DOHH2 (cell line): ENCODE data around the gene ZNG1A.
"Not testable (repeated sequence)": the region's sequence is repeated elsewhere in the genome, so short reads cannot be mapped to it uniquely, and the experiment has no call there.

ENCODE experiments used
- H3F3A ChIP-seq: fragments of 200-600 bp; sonication (generic), shearing (Covaris generic); 2 replicates; pipeline ENCODE4 v1.6.0; 2016; ENCODE audit warnings: antibody characterized with exemption, mild to moderate bottlenecking; ENCODE audit not compliant: control insufficient read depth, insufficient read depth
- H3K27ac ChIP-seq: fragments of 200-600 bp; sonication (generic); 2 replicates; pipeline ENCODE4 v1.5.1; 2014; ENCODE audit warnings: low read depth, mild to moderate bottlenecking, low read length, moderate library complexity
- H3K27me3 ChIP-seq: fragments of 200-600 bp; sonication (generic); 2 replicates; pipeline ENCODE4 v1.6.1; 2014; ENCODE audit warnings: mild to moderate bottlenecking, low read length, mixed read lengths; ENCODE audit not compliant: control insufficient read depth
- H3K36me3 ChIP-seq: fragments of 200-600 bp; sonication (generic); 2 replicates; pipeline ENCODE4 v1.6.1; 2014; ENCODE audit warnings: mild to moderate bottlenecking, low read length, moderate library complexity, mixed read lengths; ENCODE audit not compliant: control insufficient read depth
- H3K4me1 ChIP-seq: fragments of 200-600 bp; sonication (generic); 2 replicates; pipeline ENCODE4 v1.6.1; 2014; ENCODE audit warnings: mild to moderate bottlenecking, low read length, mixed read lengths; ENCODE audit not compliant: control insufficient read depth
- H3K4me2 ChIP-seq: fragments of 200-600 bp; sonication (generic); 2 replicates; pipeline ENCODE4 v1.6.0; 2014; ENCODE audit warnings: mild to moderate bottlenecking, low read length, moderate library complexity
- H3K4me3 ChIP-seq: fragments of 200-600 bp; sonication (generic); 2 replicates; pipeline ENCODE4 v1.5.1; 2014; ENCODE audit warnings: mild to moderate bottlenecking, low read length, mixed read lengths
- H3K79me2 ChIP-seq: fragments of 200-600 bp; sonication (generic); 2 replicates; pipeline ENCODE4 v1.6.1; 2014; ENCODE audit warnings: mild to moderate bottlenecking, low read length, mixed read lengths; ENCODE audit not compliant: control insufficient read depth
- H3K9me2 ChIP-seq: fragments of 200-600 bp; sonication (generic); replicated peaks from 2 replicates; pipeline ENCODE4 v1.6.1; 2014; ENCODE audit warnings: mild to moderate bottlenecking, low read length, mixed read lengths; ENCODE audit not compliant: control insufficient read depth
- H3K9me3 ChIP-seq: fragments of 200-600 bp; sonication (generic); 2 replicates; pipeline ENCODE4 v1.6.1; 2014; ENCODE audit warnings: antibody characterized with exemption, low read length, mixed read lengths; ENCODE audit not compliant: control insufficient read depth, insufficient read depth
- H4K20me1 ChIP-seq: fragments of 200-600 bp; sonication (generic); 2 replicates; pipeline ENCODE4 v1.6.0; 2014; ENCODE audit warnings: low read depth, mild to moderate bottlenecking, antibody characterized with exemption, low read length, moderate library complexity; ENCODE audit not compliant: control insufficient read depth, insufficient read depth
- CTCF ChIP-seq: fragments of 200-600 bp; sonication (generic); IDR thresholded peaks from one replicate; pipeline ENCODE4 v1.5.1; 2014; ENCODE audit warnings: antibody characterized with exemption, mild to moderate bottlenecking, low read depth, low read length; ENCODE audit not compliant: poor library complexity, severe bottlenecking
- EZH2phosphoT487 ChIP-seq: fragments of 200-600 bp; sonication (generic); IDR thresholded peaks from 2 replicates; pipeline ENCODE4 v1.6.1; 2017; ENCODE audit warnings: borderline replicate concordance, mild to moderate bottlenecking, antibody characterized with exemption, low read length, moderate library complexity, mixed read lengths

Gene ZNG1A

GRCh38 chr9:206481-206880, 27.6 kb upstream of the ZNG1A start:
- H4K20me1 ChIP-seq: no peaks in the 10 kb centered on the region
- no peak overlapping the region for H3K4me3 ChIP-seq
- H3K27me3 ChIP-seq: no peaks in the 10 kb centered on the region
- H3K9me2 ChIP-seq: no peaks in the 10 kb centered on the region
- H3K4me2 ChIP-seq: no peak overlapping the region
- H3K9me3 ChIP-seq: no peaks in the 10 kb centered on the region
- H3K27ac ChIP-seq: no peak overlapping the region
- no peak for TF ChIP-seq CTCF
- TF ChIP-seq EZH2phosphoT487: no peak
- no peaks in the 10 kb centered on the region for H3K4me1 ChIP-seq
- H3K79me2 ChIP-seq: no peaks in the 10 kb centered on the region
- no peaks in the 10 kb centered on the region for H3K36me3 ChIP-seq
- no peaks in the 10 kb centered on the region for H3F3A ChIP-seq

- H3K4me3 ChIP-seq, H3K4me1 ChIP-seq, H3K9me2 ChIP-seq, H3K27ac ChIP-seq, H3K4me2 ChIP-seq, H3F3A ChIP-seq, H3K9me3 ChIP-seq, H3K36me3 ChIP-seq, H3K27me3 ChIP-seq, H4K20me1 ChIP-seq, H3K79me2 ChIP-seq: not testable (repeated sequence)
Measured at GRCh38 chr9:199601-200000, 20.7 kb upstream of the ZNG1A start.

GRCh38 chr9:178140-178825, 573 bp downstream of the ZNG1A start:
- not testable (repeated sequence) for H3K27me3 ChIP-seq, H3K27ac ChIP-seq, H3K36me3 ChIP-seq, H3K4me1 ChIP-seq, H3K9me2 ChIP-seq, H3F3A ChIP-seq, H3K79me2 ChIP-seq, H4K20me1 ChIP-seq, H3K9me3 ChIP-seq
- Histone ChIP-seq H3K4me3 (peak overlapping the region; percentile 56), H3K4me2 (peak overlapping the region; percentile 56)

GRCh38 chr9:169757-170156, 9.1 kb downstream of the ZNG1A start:
- H3K27ac ChIP-seq, H3K79me2 ChIP-seq, H3K4me3 ChIP-seq, H3K9me3 ChIP-seq, H3K27me3 ChIP-seq, H3K9me2 ChIP-seq, H4K20me1 ChIP-seq, H3K4me2 ChIP-seq, H3K4me1 ChIP-seq, H3K36me3 ChIP-seq, H3F3A ChIP-seq: not testable (repeated sequence)

GRCh38 chr9:159871-160270, 19.0 kb downstream of the ZNG1A start:
- H3K27me3 ChIP-seq, H3F3A ChIP-seq, H3K4me3 ChIP-seq, H3K27ac ChIP-seq, H3K4me2 ChIP-seq, H3K9me3 ChIP-seq, H3K9me2 ChIP-seq, H4K20me1 ChIP-seq, H3K79me2 ChIP-seq, H3K36me3 ChIP-seq, H3K4me1 ChIP-seq: not testable (repeated sequence)

GRCh38 chr9:151173-151572, 27.7 kb downstream of the ZNG1A start:
- not testable (repeated sequence) for H3K4me2 ChIP-seq, H3K27ac ChIP-seq, H4K20me1 ChIP-seq, H3K9me2 ChIP-seq, H3K27me3 ChIP-seq, H3K9me3 ChIP-seq, H3K36me3 ChIP-seq, H3K4me1 ChIP-seq, H3F3A ChIP-seq, H3K4me3 ChIP-seq, H3K79me2 ChIP-seq

GRCh38 chr9:139880-140279, 39.0 kb downstream of the ZNG1A start:
- not testable (repeated sequence) for H3K4me2 ChIP-seq, H3K4me1 ChIP-seq, H3K36me3 ChIP-seq, H3K9me2 ChIP-seq, H3K27me3 ChIP-seq, H3K9me3 ChIP-seq, H3F3A ChIP-seq, H3K79me2 ChIP-seq, H3K4me3 ChIP-seq, H3K27ac ChIP-seq, H4K20me1 ChIP-seq
